ENCODE data around the gene EOLA1. TPM values are rescaled to one million over a fixed set of nuclear protein-coding genes. Genes with fewer than 3 reads are reported as not detected.

Gene EOLA1
- total and polyA plus RNA-seq, 2 experiments from 2014 or later = 2.5 to 3.3 TPM

- Mint-ChIP-seq H3K27me3 (ENCODE audit: insufficient read depth, low read depth, poor library complexity) (peaks cover 3% of the 10 kb centered on the region), H3K27ac (no peak overlapping the region), H3K4me3 (no peak overlapping the region), H3K36me3 (ENCODE audit: low read depth) (no peaks in the 10 kb centered on the region), H3K4me1 (peaks cover 17% of the 10 kb centered on the region; the same call in 2 of the 3 replicates), H3K9me3 (no peaks in the 10 kb centered on the region)
- H3K79me2 ChIP-seq (replicated peaks; ENCODE audit: insufficient read depth) = no peaks in the 10 kb centered on the region
- no peaks in the 10 kb centered on the region for H4K20me1 ChIP-seq (replicated peaks; ENCODE audit: insufficient read depth)
- ATAC-seq (peak; percentile 46; the same call in 2 of the 3 replicates), DNase-seq (ENCODE audit: low spot score) (peak; percentile 40)
- H3K27ac ChIP-seq (ENCODE audit: low read depth) = no peak overlapping the region
- H3K36me3 ChIP-seq (ENCODE audit: insufficient read depth) = no peaks in the 10 kb centered on the region
- TF ChIP-seq STAT1 (IDR thresholded peaks at IDR 0.05; ENCODE audit: unreplicated experiment) (no peak), CTCF (conservative IDR thresholded peaks at IDR 0.05; ENCODE audit: low read depth in 2 of 2) (peak in 1 of 2 experiments; percentile 27; a peak in 1 of 4 replicates)
- no peaks in the 10 kb centered on the region for H3K27me3 ChIP-seq (ENCODE audit: insufficient read depth)
- H3K9me2 ChIP-seq (ENCODE audit: insufficient read depth) = no peaks in the 10 kb centered on the region
- H3K4me1 ChIP-seq (ENCODE audit: insufficient read depth) = no peaks in the 10 kb centered on the region
- no peak overlapping the region for H3K4me2 ChIP-seq
- H3F3A ChIP-seq (replicated peaks; ENCODE audit: low read depth) = no peaks in the 10 kb centered on the region
- H3K4me3 ChIP-seq = no peak overlapping the region
- H2AFZ ChIP-seq = no peak overlapping the region
Observed at GRCh38 chrX:149510386-149510785, 30.4 kb upstream of the EOLA1 start.

- Mint-ChIP-seq H3K36me3 (ENCODE audit: low read depth) (no peaks in the 10 kb centered on the region), H3K4me3 (no peak overlapping the region), H3K4me1 (peaks cover 10% of the 10 kb centered on the region; the same call in 2 of the 3 replicates), H3K9me3 (no peaks in the 10 kb centered on the region), H3K27ac (no peak overlapping the region), H3K27me3 (ENCODE audit: insufficient read depth, low read depth, poor library complexity) (peaks cover 3% of the 10 kb centered on the region)
- H3K9me2 ChIP-seq (ENCODE audit: insufficient read depth) = no peaks in the 10 kb centered on the region
- TF ChIP-seq ZNF331 (CRISPR knock-in tag; IDR thresholded peaks at IDR 0.05; ENCODE audit: low read depth) = no peak
- no peak for TF ChIP-seq NANOG (IDR thresholded peaks at IDR 0.05; ENCODE audit: borderline replicate concordance)
- TF ChIP-seq EZH2 (IDR thresholded peaks at IDR 0.05; ENCODE audit: low read depth, unreplicated experiment) = no peak
- no peak for TF ChIP-seq ZNF462 (CRISPR knock-in tag; IDR thresholded peaks at IDR 0.05)
- TF ChIP-seq STAT1 (IDR thresholded peaks at IDR 0.05; ENCODE audit: unreplicated experiment) = no peak
- TF ChIP-seq CTCF (conservative IDR thresholded peaks at IDR 0.05; ENCODE audit: low read depth in 2 of 2) = no peak
- no peak for TF ChIP-seq CREB1 (CRISPR knock-in tag; IDR thresholded peaks at IDR 0.05; ENCODE audit: low read depth)
- TF ChIP-seq POLR2AphosphoS5 (IDR thresholded peaks at IDR 0.05; ENCODE audit: low read depth) = no peak
- no peak for TF ChIP-seq ZNF114 (CRISPR knock-in tag; IDR thresholded peaks at IDR 0.05)
- no peak for TF ChIP-seq JUNB (IDR thresholded peaks at IDR 0.05; ENCODE audit: unreplicated experiment)
- TF ChIP-seq EZH2phosphoT487 (IDR thresholded peaks at IDR 0.05; ENCODE audit: unreplicated experiment) = no peak
- no peak for DNase-seq (ENCODE audit: low spot score)
- no peak overlapping the region for H2AFZ ChIP-seq
- no peaks in the 10 kb centered on the region for H3K27me3 ChIP-seq (ENCODE audit: insufficient read depth)
- H3K4me2 ChIP-seq = no peak overlapping the region
- no peaks in the 10 kb centered on the region for H4K20me1 ChIP-seq (replicated peaks; ENCODE audit: insufficient read depth)
- H3K36me3 ChIP-seq (ENCODE audit: insufficient read depth) = no peaks in the 10 kb centered on the region
- no peak overlapping the region for H3K27ac ChIP-seq (ENCODE audit: low read depth)
- no peak for ATAC-seq
- no peak overlapping the region for H3K4me3 ChIP-seq
- no peaks in the 10 kb centered on the region for H3K79me2 ChIP-seq (replicated peaks; ENCODE audit: insufficient read depth)
- H3K4me1 ChIP-seq (ENCODE audit: insufficient read depth) = no peaks in the 10 kb centered on the region
- no peaks in the 10 kb centered on the region for H3F3A ChIP-seq (replicated peaks; ENCODE audit: low read depth)
Observed at GRCh38 chrX:149511081-149511480, 29.7 kb upstream of the EOLA1 start.

Data from GM23338 (cell line).